Suprapubic skin (tissue), 4 donors: ENCODE measurements around the gene ZNF804B.

Experiments
- CTCF ChIP-seq, 2 donors: fragments of 200-600 bp in 1 of 2; fragments of 450-650 bp in 1 of 2; sonication (generic) in 1 of 2; IDR thresholded peaks; one replicate each; pipeline ENCODE4 v1.5.1; 2016 to 2019; ENCODE audit warnings: antibody characterized with exemption in 2 of 2, mild to moderate bottlenecking in 1 of 2, moderate library complexity in 1 of 2
- POLR2A ChIP-seq, 2 donors: fragments of 450-650 bp; IDR thresholded peaks; one replicate each; pipeline ENCODE4 v1.6.1; 2017; ENCODE audit warnings: antibody characterized with exemption in 2 of 2, mild to moderate bottlenecking in 2 of 2, moderate library complexity in 2 of 2
- POLR2AphosphoS5 ChIP-seq, 3 donors: sonication (generic); formaldehyde crosslinking; IDR thresholded peaks; one replicate each; pipeline ENCODE4 v1.6.1; 2017; ENCODE audit warnings: antibody characterized with exemption in 3 of 3

DNA sequence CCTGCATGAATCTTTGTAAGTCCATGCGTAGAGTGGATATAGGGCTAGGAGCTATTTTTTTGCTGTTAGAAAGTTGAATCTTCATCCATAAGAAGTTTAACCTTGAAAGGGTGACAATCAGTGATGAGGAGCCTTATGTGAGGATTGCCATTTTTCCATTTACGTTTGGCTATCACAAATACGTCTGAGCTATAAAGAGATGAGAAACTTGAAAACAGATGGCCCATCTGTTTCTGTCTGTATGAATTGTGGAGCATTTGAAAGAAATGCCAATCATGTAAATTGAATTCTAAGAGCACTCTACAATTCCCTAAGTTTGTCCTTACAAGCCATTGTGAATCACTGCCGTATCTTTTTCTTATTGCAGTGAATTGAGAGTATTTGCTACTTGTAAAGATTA is 205.9 kb downstream of the ZNF804B start:
- TF ChIP-seq CTCF (IDR thresholded peaks at IDR 0.05) (no peak), POLR2AphosphoS5 (IDR thresholded peaks at IDR 0.05) (no peak), POLR2A (IDR thresholded peaks at IDR 0.05) (no peak)
